CD4-positive, alpha-beta memory T cell (primary cell): Measurements from ENCODE around the gene TMEM178B. TPM values are rescaled to one million over a fixed set of nuclear protein-coding genes. Genes with fewer than 3 reads are reported as not detected.

Experiments used
- CTCF ChIA-PET: fragments of 350-600 bp; sonication (Branson Sonifier 250); formaldehyde crosslinking; loops from one replicate; lab custom pipeline; 2021; ENCODE audit warnings: inconsistent platforms; ENCODE audit not compliant: partially characterized antibody; lab: Charles Lee
- POLR2A ChIA-PET: fragments of 350-600 bp; sonication (Branson Sonifier 250); formaldehyde crosslinking; loops from one replicate; lab custom pipeline; 2021; ENCODE audit not compliant: partially characterized antibody; lab: Charles Lee
- DNase-seq, 5 donors: peaks; one replicate each; pipeline versions ENCODE4 v3.0.0 to v3.0.0-alpha.2; 2020 to 2022; ENCODE audit warnings: mixed read lengths in 1 of 5
- H3K27ac ChIP-seq: one replicate; pipeline ENCODE4 v1.7.0; 2013; ENCODE audit warnings: low read depth, low read length
- H3K27me3 ChIP-seq: 2 replicates; pipeline ENCODE4 v1.7.0; 2013; ENCODE audit warnings: mild to moderate bottlenecking, low read length, moderate library complexity; ENCODE audit not compliant: insufficient read depth
- H3K36me3 ChIP-seq: 2 replicates; pipeline ENCODE4 v1.7.0; 2013; ENCODE audit warnings: mild to moderate bottlenecking, low read length, moderate library complexity; ENCODE audit not compliant: insufficient read depth
- H3K4me1 ChIP-seq: 2 replicates; pipeline ENCODE4 v1.7.0; 2013; ENCODE audit warnings: mild to moderate bottlenecking, low read length, moderate library complexity; ENCODE audit not compliant: insufficient read depth
- H3K4me3 ChIP-seq, 2 donors: one replicate each; pipeline ENCODE4 v1.7.0; 2013; ENCODE audit warnings: low read length in 2 of 2, mild to moderate bottlenecking in 1 of 2
- H3K9me3 ChIP-seq, 2 donors: one replicate each; pipeline ENCODE4 v1.7.0; 2013; ENCODE audit warnings: low read length in 2 of 2, control low read depth in 1 of 2; ENCODE audit not compliant: control insufficient read depth in 1 of 2
- H3K27ac Mint-ChIP-seq, 7 donors: one replicate each; pipeline ENCODE4 v1.8.0; 2020 to 2021; ENCODE audit warnings: mixed read lengths in 7 of 7, mild to moderate bottlenecking in 6 of 7, inconsistent platforms in 3 of 7, moderate library complexity in 3 of 7
- H3K27me3 Mint-ChIP-seq, 2 donors: one replicate each; pipeline ENCODE4 v1.8.0; 2020 to 2021; ENCODE audit warnings: mixed read lengths in 2 of 2
- H3K36me3 Mint-ChIP-seq, 2 donors: one replicate each; pipeline ENCODE4 v1.8.0; 2020 to 2021; ENCODE audit warnings: mixed read lengths in 2 of 2, inconsistent platforms in 1 of 2, mild to moderate bottlenecking in 1 of 2
- H3K4me1 Mint-ChIP-seq, 4 donors: one replicate each; pipeline ENCODE4 v1.8.0; 2020 to 2021; ENCODE audit warnings: mixed read lengths in 4 of 4, mild to moderate bottlenecking in 1 of 4
- H3K4me3 Mint-ChIP-seq, 8 donors: one replicate each; pipeline ENCODE4 v1.8.0; 2020 to 2021; ENCODE audit warnings: mixed read lengths in 8 of 8, mild to moderate bottlenecking in 7 of 8, moderate library complexity in 6 of 8, inconsistent platforms in 3 of 8
- H3K9me3 Mint-ChIP-seq, 8 donors: one replicate each; pipeline ENCODE4 v1.8.0; 2020 to 2021; ENCODE audit warnings: mixed read lengths in 8 of 8, mild to moderate bottlenecking in 5 of 8, inconsistent platforms in 3 of 8, moderate library complexity in 1 of 8
- intact Hi-C: fragments of 100-400 bp; cut with micrococcal nuclease; formaldehyde crosslinking; loops from one replicate; pipeline ENCODE4 v1.15.1; 2023
- polyA plus RNA-seq, 2 donors: library from polyadenylated mRNA; unstranded; fragments of 300-500 nt; fragmentation: Illumina TruSeq; gene quantifications; one replicate each; pipeline ENCODE4 v1.2.3, GENCODE V29; 2021
- total RNA-seq, 2 experiments: library from RNA; stranded (reverse); gene quantifications; one replicate each; pipeline ENCODE4 v1.2.3, GENCODE V29; 2021

The TMEM178B gene
- total and polyA plus RNA-seq, 4 experiments from 2014 or later = 0.20 to 0.89 (median 0.49) TPM

DNA sequence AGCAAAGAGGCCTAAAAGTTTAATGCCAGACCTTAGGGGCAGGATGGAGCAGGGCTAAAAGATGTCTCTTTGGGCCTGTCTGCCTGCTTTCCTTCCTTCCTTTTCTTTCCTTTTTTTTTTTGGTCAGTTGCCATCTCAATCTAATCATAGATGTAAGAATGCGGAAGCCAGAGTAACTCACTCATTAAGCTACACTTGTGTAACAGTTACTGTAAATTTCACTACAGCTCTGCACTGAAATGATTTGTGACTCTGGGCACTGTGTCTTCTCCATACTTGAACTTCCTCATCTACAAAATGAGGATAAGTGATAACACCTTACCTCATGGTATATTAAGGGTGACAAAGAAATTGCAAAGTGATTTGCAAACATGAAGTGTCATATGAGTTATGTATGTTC, 401.8 kb downstream of the TMEM178B start:
- intact Hi-C loops = no loop called here

DNA sequence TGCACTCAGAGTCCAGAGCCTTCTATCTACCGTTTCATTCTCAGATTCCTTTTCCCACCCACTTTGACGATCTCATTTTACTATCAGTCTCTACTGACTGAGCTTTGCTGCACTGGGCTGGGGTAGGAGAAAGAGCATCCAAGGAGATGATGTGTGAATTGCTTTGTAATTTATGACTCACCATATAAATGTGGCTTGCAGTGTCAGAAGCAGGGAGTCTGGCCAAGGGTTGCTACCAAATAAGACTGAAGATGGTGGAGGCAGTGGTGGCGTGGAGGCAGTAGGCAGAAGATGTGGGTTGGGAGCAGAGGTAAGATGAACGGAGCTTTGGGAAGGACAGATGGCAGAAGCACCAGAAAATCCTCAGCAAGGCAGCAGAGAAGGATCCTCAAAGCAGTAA, 404.0 kb downstream of the TMEM178B start:
- Mint-ChIP-seq H3K27ac (no peak overlapping the region), H3K9me3 (peaks cover 0 to 2% (median 0%) of the 10 kb centered on the region in 8 donors), H3K4me1 (no peaks in the 10 kb centered on the region), H3K27me3 (peaks cover 10% of the 10 kb centered on the region in 2 donors), H3K4me3 (no peak overlapping the region), H3K36me3 (no peaks in the 10 kb centered on the region)
- intact Hi-C loops = no loop called here
- DNase-seq = no peak
- Histone ChIP-seq H3K9me3 (no peaks in the 10 kb centered on the region), H3K4me3 (no peak overlapping the region), H3K27me3 (no peaks in the 10 kb centered on the region), H3K27ac (no peak overlapping the region), H3K4me1 (no peaks in the 10 kb centered on the region), H3K36me3 (no peaks in the 10 kb centered on the region)
- CTCF ChIA-PET = no interaction called here
- POLR2A ChIA-PET = no interaction called here

More for the DNA sequence above, 401.8 kb downstream of the TMEM178B start:
- no peak overlapping the region for H3K27ac ChIP-seq
- Mint-ChIP-seq H3K4me1 (no peaks in the 10 kb centered on the region), H3K27me3 (peaks cover 1 to 3% of the 10 kb centered on the region in 2 donors), H3K9me3 (no peaks in the 10 kb centered on the region), H3K36me3 (no peaks in the 10 kb centered on the region), H3K4me3 (no peak overlapping the region), H3K27ac (no peak overlapping the region)
- ChIA-PET POLR2A (no interaction called here), CTCF (no interaction called here)
- H3K9me3 ChIP-seq = no peaks in the 10 kb centered on the region
- H3K27me3 ChIP-seq = no peaks in the 10 kb centered on the region
- H3K4me1 ChIP-seq = no peaks in the 10 kb centered on the region
- H3K36me3 ChIP-seq = no peaks in the 10 kb centered on the region
- H3K4me3 ChIP-seq = no peak overlapping the region
- no peak for DNase-seq

DNA sequence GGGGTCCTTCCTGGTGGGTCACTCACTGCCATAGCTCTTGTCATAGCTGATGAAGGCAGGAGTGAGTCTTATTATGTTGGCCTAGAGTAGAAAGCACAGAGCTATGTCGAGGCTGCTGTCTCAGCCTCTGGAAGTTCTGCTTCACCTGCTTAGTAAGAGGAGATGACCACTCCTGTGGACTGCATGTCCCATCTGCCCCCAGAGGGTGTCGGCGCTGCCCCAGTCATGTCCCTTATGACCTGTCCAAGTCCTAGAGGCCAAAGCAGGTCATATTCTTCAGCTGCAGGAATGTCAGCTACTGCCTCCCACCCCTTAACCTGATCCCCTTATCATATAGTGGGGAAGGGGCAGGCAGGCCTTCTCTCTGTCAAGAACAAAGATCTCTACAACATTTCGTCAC, 405.0 kb downstream of the TMEM178B start:
- intact Hi-C loops = no loop called here
- Mint-ChIP-seq H3K27ac (no peak overlapping the region), H3K9me3 (peaks cover 0 to 4% (median 0%) of the 10 kb centered on the region in 8 donors), H3K4me3 (no peak overlapping the region), H3K27me3 (peaks cover 10% of the 10 kb centered on the region in 2 donors), H3K36me3 (no peaks in the 10 kb centered on the region), H3K4me1 (no peaks in the 10 kb centered on the region)
- no peak overlapping the region for H3K27ac ChIP-seq
- H3K9me3 ChIP-seq = no peaks in the 10 kb centered on the region
- H3K4me1 ChIP-seq = no peaks in the 10 kb centered on the region
- H3K4me3 ChIP-seq = no peak overlapping the region
- H3K36me3 ChIP-seq = no peaks in the 10 kb centered on the region
- no peaks in the 10 kb centered on the region for H3K27me3 ChIP-seq
- CTCF ChIA-PET = no interaction called here
- DNase-seq = no peak
- POLR2A ChIA-PET = no interaction called here

DNA sequence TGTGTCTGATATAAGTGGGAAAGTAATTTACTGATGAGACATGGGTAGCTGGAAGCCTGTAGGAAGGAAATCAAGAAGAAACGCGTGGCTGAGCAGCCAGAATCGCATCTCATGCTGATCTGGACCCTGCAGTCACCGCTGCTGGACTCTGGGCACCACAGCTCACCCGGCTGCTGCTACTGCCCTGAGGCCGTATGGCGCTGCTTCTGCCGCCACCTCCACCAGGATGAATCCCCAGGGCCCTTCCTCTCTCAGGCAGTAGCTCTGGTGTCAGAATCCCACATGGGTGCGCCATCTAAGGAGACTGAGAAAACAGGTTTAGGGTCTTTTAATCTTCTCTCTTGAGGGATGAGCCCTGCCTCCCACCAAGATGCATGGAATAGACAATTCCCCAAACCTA, 407.1 kb downstream of the TMEM178B start:
- Mint-ChIP-seq H3K36me3 (no peaks in the 10 kb centered on the region), H3K9me3 (peaks cover 0 to 4% (median 0%) of the 10 kb centered on the region in 8 donors), H3K27ac (no peak overlapping the region), H3K4me3 (no peak overlapping the region), H3K27me3 (peaks cover 10 to 12% of the 10 kb centered on the region in 2 donors), H3K4me1 (no peaks in the 10 kb centered on the region)
- no peak overlapping the region for H3K4me3 ChIP-seq
- H3K9me3 ChIP-seq = no peaks in the 10 kb centered on the region
- intact Hi-C loops = no loop called here
- H3K4me1 ChIP-seq = no peaks in the 10 kb centered on the region
- ChIA-PET POLR2A (no interaction called here), CTCF (no interaction called here)
- no peaks in the 10 kb centered on the region for H3K36me3 ChIP-seq
- no peak overlapping the region for H3K27ac ChIP-seq
- no peak for DNase-seq
- H3K27me3 ChIP-seq = no peaks in the 10 kb centered on the region

DNA sequence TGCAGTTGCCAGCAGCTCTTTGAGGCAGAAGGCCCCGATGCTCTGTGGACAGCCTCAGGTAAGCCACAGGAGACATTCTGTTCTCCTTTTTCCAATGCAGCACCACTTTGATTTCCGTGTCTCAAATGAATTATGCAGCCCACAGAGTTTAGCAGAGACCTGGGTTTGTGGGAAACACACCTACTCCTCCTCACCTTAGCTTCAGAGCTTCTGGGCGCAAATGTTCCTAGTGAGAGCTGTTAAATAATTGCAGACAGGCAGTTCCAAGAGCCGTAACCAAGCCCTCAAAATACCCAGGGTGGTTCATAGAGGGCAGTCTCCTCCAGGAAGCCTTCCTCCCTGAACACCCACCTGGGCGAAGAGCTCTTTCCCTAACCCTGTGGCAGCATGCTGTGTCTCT, 408.1 kb downstream of the TMEM178B start:
- no peaks in the 10 kb centered on the region for H3K4me1 Mint-ChIP-seq
- ChIA-PET CTCF (no interaction called here), POLR2A (no interaction called here)
- H3K27ac Mint-ChIP-seq = no peak overlapping the region
- H3K4me3 ChIP-seq = no peak overlapping the region
- H3K27me3 Mint-ChIP-seq = peaks cover 10 to 16% of the 10 kb centered on the region in 2 donors
- no peaks in the 10 kb centered on the region for H3K4me1 ChIP-seq
- no peaks in the 10 kb centered on the region for H3K36me3 ChIP-seq
- intact Hi-C loops = no loop called here
- H3K27ac ChIP-seq = no peak overlapping the region
- DNase-seq = no peak
- no peaks in the 10 kb centered on the region for H3K27me3 ChIP-seq
- no peaks in the 10 kb centered on the region for H3K9me3 ChIP-seq
- H3K9me3 Mint-ChIP-seq = peaks cover 0 to 4% (median 0%) of the 10 kb centered on the region in 8 donors
- no peak overlapping the region for H3K4me3 Mint-ChIP-seq
- H3K36me3 Mint-ChIP-seq = no peaks in the 10 kb centered on the region

DNA sequence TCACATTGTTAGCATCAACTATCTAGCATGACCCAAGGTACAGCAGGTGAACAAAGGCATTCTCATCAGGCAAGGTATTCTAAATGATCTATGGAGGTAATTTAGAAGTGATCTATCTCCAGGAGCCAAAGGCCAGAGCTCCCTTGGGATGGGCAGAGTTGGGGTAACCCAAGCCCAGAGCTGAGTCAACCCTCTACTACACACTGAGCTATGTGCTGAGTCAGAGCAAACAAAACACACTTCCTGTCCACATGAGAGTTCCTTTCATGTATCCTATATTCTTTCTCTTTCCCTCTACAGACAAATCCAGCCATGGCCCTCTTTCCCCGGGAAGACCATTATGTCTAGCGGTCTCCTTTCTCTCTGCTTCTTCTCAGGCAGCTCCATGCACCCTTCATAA, 409.2 kb downstream of the TMEM178B start:
- H3K9me3 Mint-ChIP-seq = peaks cover 0 to 4% (median 0%) of the 10 kb centered on the region in 8 donors
- peaks cover 10 to 20% of the 10 kb centered on the region in 2 donors for H3K27me3 Mint-ChIP-seq
- no peaks in the 10 kb centered on the region for H3K9me3 ChIP-seq
- H3K36me3 Mint-ChIP-seq = no peaks in the 10 kb centered on the region
- no peak for DNase-seq
- H3K4me1 ChIP-seq = no peaks in the 10 kb centered on the region
- H3K27ac Mint-ChIP-seq = no peak overlapping the region
- H3K4me3 ChIP-seq = no peak overlapping the region
- H3K27me3 ChIP-seq = no peaks in the 10 kb centered on the region
- H3K36me3 ChIP-seq = no peaks in the 10 kb centered on the region
- no peak overlapping the region for H3K27ac ChIP-seq
- ChIA-PET CTCF (no interaction called here), POLR2A (no interaction called here)
- intact Hi-C loops = no loop called here
- no peak overlapping the region for H3K4me3 Mint-ChIP-seq
- H3K4me1 Mint-ChIP-seq = no peaks in the 10 kb centered on the region

DNA sequence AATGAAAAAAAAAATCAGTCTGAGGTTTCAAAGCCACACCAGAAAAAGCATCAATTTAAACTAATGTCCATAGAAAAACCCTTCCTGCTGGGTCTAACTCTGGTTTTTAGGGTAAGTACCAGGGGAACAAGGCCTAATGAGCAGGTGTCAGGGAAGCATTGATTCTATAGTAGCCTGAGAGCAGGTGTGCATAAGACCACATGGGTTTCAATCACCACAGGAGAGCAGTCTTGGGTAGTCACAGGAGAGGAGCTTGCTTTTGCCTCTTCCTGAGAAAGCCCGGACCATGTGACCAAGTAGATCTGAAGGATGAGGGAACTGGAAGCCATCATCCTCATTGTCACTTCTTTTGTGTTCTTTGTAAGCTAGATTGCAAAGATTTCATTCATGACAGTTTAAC, 411.0 kb downstream of the TMEM178B start:
- Mint-ChIP-seq H3K27me3 (peaks cover 10 to 20% of the 10 kb centered on the region in 2 donors), H3K4me1 (no peaks in the 10 kb centered on the region), H3K36me3 (no peaks in the 10 kb centered on the region), H3K9me3 (peaks cover 0 to 4% (median 0%) of the 10 kb centered on the region in 8 donors), H3K27ac (no peak overlapping the region), H3K4me3 (no peak overlapping the region)
- no peak for DNase-seq
- Histone ChIP-seq H3K9me3 (no peaks in the 10 kb centered on the region), H3K4me3 (no peak overlapping the region), H3K27me3 (peaks cover 5% of the 10 kb centered on the region), H3K36me3 (no peaks in the 10 kb centered on the region), H3K4me1 (no peaks in the 10 kb centered on the region), H3K27ac (no peak overlapping the region)
- POLR2A ChIA-PET = no interaction called here
- CTCF ChIA-PET = no interaction called here
- intact Hi-C loops = no loop called here

DNA sequence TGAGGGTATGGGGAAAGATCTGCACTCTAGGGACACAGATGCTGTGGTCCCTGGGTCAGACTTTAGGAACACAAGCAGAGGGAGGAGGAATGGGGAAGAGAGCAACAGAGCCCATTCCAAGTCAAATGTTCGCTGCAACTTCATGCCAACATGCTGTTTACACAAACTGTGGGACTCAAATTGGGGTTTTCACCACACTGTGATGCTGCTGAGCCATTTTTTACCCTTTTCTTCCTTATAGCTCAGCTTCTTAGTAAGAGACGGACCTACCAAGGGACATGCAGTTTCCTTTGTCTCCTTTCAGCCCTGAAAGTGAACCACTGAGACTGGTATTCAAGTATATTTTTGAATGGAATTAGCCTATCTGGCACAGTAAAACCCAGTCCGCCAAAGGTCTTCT, 413.1 kb downstream of the TMEM178B start:
- CTCF ChIA-PET = no interaction called here
- Mint-ChIP-seq H3K27ac (no peak overlapping the region), H3K36me3 (no peaks in the 10 kb centered on the region), H3K9me3 (peaks cover 0 to 4% (median 0%) of the 10 kb centered on the region in 8 donors), H3K27me3 (peaks cover 4 to 15% of the 10 kb centered on the region in 2 donors), H3K4me3 (no peak overlapping the region), H3K4me1 (no peaks in the 10 kb centered on the region)
- no peaks in the 10 kb centered on the region for H3K9me3 ChIP-seq
- no peak for DNase-seq
- H3K4me1 ChIP-seq = no peaks in the 10 kb centered on the region
- POLR2A ChIA-PET = no interaction called here
- H3K27me3 ChIP-seq = peaks cover 5% of the 10 kb centered on the region
- intact Hi-C loops = no loop called here
- no peak overlapping the region for H3K4me3 ChIP-seq
- no peaks in the 10 kb centered on the region for H3K36me3 ChIP-seq
- no peak overlapping the region for H3K27ac ChIP-seq
